Choroid plexus epithelial cell (primary cell): ENCODE measurements around the gene RIMBP2.
"Not testable (repeated sequence)": the region's sequence is repeated elsewhere in the genome, so short reads cannot be mapped to it uniquely, and the experiment has no call there.

Experiments
- DNase-seq: peaks from one replicate; pipeline ENCODE4 v3.0.0-alpha.2; 2010; ENCODE audit warnings: low read depth
- H3K4me3 ChIP-seq: 2 replicates; pipeline ENCODE4 v1.5.1; 2011; ENCODE audit warnings: low read depth, mild to moderate bottlenecking, control low read depth, low read length, moderate library complexity
- CTCF ChIP-seq: conservative IDR thresholded peaks from 2 replicates; pipeline ENCODE4 v1.5.1; 2011; ENCODE audit warnings: low read depth, mild to moderate bottlenecking, control low read depth, inconsistent platforms, low read length, moderate library complexity

Gene RIMBP2

GRCh38 chr12:130745921-130746320 is 29.8 kb upstream of the RIMBP2 start:
- no peak for DNase-seq
- no peak overlapping the region for H3K4me3 ChIP-seq
- no peak for TF ChIP-seq CTCF

GRCh38 chr12:130744274-130744673 is 28.2 kb upstream of the RIMBP2 start:
- DNase-seq = no peak
- TF ChIP-seq CTCF = no peak
- H3K4me3 ChIP-seq = no peak overlapping the region

- no peak overlapping the region for H3K4me3 ChIP-seq
- no peak for TF ChIP-seq CTCF
- DNase-seq = no peak
Observed at GRCh38 chr12:130743606-130744005, 27.5 kb upstream of the RIMBP2 start.

- no peak for TF ChIP-seq CTCF
- H3K4me3 ChIP-seq = no peak overlapping the region
- DNase-seq = no peak
Observed at GRCh38 chr12:130743176-130743575, 27.1 kb upstream of the RIMBP2 start.

- DNase-seq = no peak
- TF ChIP-seq CTCF = no peak
- H3K4me3 ChIP-seq = no peak overlapping the region
Observed at GRCh38 chr12:130742716-130743115, 26.6 kb upstream of the RIMBP2 start.

GRCh38 chr12:130742112-130742511 is 26.0 kb upstream of the RIMBP2 start:
- H3K4me3 ChIP-seq = no peak overlapping the region
- TF ChIP-seq CTCF = no peak
- no peak for DNase-seq

- DNase-seq = no peak
- H3K4me3 ChIP-seq = no peak overlapping the region
- TF ChIP-seq CTCF = no peak
Observed at GRCh38 chr12:130739571-130739970, 23.5 kb upstream of the RIMBP2 start.

- DNase-seq, H3K4me3 ChIP-seq: not testable (repeated sequence)
Observed at GRCh38 chr12:130738403-130738802, 22.3 kb upstream of the RIMBP2 start.
